H1 (cell line): ENCODE measurements around the gene FAN1. TPM values are rescaled to one million over a fixed set of nuclear protein-coding genes. Genes with fewer than 3 reads are reported as not detected.

Source experiments
- CHD7 ChIP-seq: fragments of 300-600 bp; sonication (generic); IDR thresholded peaks from 2 replicates; pipeline ENCODE4 v1.7.1; 2012; ENCODE audit warnings: low read length, moderate library complexity, mild to moderate bottlenecking, inconsistent platforms; ENCODE audit not compliant: insufficient replicate concordance
- SP2 ChIP-seq: IDR thresholded peaks from 2 replicates; pipeline ENCODE4 v1.6.1; 2012; ENCODE audit warnings: mild to moderate bottlenecking, low read length, inconsistent platforms
- SP4 ChIP-seq: IDR thresholded peaks from 2 replicates; pipeline ENCODE4 v1.6.1; 2012; ENCODE audit warnings: low read length, inconsistent platforms
- polyA plus RNA-seq, 7 experiments: library from polyadenylated mRNA; depleted of rRNA in 3 of 7; stranded (reverse) in 5 of 7; unstranded in 2 of 7; fragments of >200 nt in 5 of 7; fragments of 200-250 nt in 2 of 7; gene quantifications; 1 replicate in 5 of 7; 2 replicates in 1 of 7; 4 replicates in 1 of 7; pipeline versions ENCODE4 v1.2.1 to v1.2.3, GENCODE V29; 2011 to 2013; ENCODE audit warnings: missing spikeins in 2 of 7, mixed read lengths in 2 of 7
- total RNA-seq: library from RNA; stranded (reverse); fragmentation: NEBNext Ultra II Directional; extraction: Animal tissue kit (Norgen Biotek cat#: 25700); gene quantifications from 2 replicates; pipeline ENCODE4 v1.2.1, GENCODE V29; 2021

FAN1 gene
- total and polyA plus RNA-seq, 2 of the 8 experiments (the other 6 are each of a cell fraction or from before 2014, with no cell fraction given) = 8.6 to 24.9 TPM

- TF ChIP-seq CHD7 (no peak), SP2 (no peak), SP4 (no peak)
These were observed 60.0 kb downstream of the FAN1 start (continued) for GRCh38 chr15:30963681-30964080.
